ENCODE data around the gene CDCP1.
A peak's percentile ranks its signal among the peaks of the same experiment; 100 is the strongest.
"Not testable (repeated sequence)": the region's sequence is repeated elsewhere in the genome, so short reads cannot be mapped to it uniquely, and the experiment has no call there.

The CDCP1 gene

GRCh38 chr3:45083023-45083422 is 63.2 kb downstream of the CDCP1 start:
- Mint-ChIP-seq H3K36me3 (ENCODE audit: low read depth) (no peaks in the 10 kb centered on the region), H3K4me1 (peaks cover 10% of the 10 kb centered on the region), H3K27me3 (ENCODE audit: low read depth) (peaks cover 5% of the 10 kb centered on the region), H3K9me3 (no peaks in the 10 kb centered on the region), H3K4me3 (no peak overlapping the region), H3K27ac (no peak overlapping the region)
- no peak for TF ChIP-seq CTCF (IDR thresholded peaks at IDR 0.05; ENCODE audit: unreplicated experiment in 3 of 3)

GRCh38 chr3:45082142-45082538 is 64.0 kb downstream of the CDCP1 start:
- peaks cover 2% of the 10 kb centered on the region for H3K27me3 Mint-ChIP-seq (ENCODE audit: low read depth)
- H3K27ac Mint-ChIP-seq, result peak overlapping the region in 1 of 3 experiments; percentile 67
- no peaks in the 10 kb centered on the region for H3K9me3 Mint-ChIP-seq
- no peaks in the 10 kb centered on the region for H3K36me3 Mint-ChIP-seq (ENCODE audit: low read depth)
- no peak overlapping the region for H3K4me3 Mint-ChIP-seq
- peaks cover 10% of the 10 kb centered on the region for H3K4me1 Mint-ChIP-seq
- TF ChIP-seq CTCF (IDR thresholded peaks at IDR 0.05; ENCODE audit: unreplicated experiment in 3 of 3), result no peak

GRCh38 chr3:45081506-45082141 is 64.6 kb downstream of the CDCP1 start:
- Mint-ChIP-seq H3K27me3 (ENCODE audit: low read depth) (no peaks in the 10 kb centered on the region), H3K4me1 (peaks cover 10% of the 10 kb centered on the region), H3K9me3 (no peaks in the 10 kb centered on the region), H3K27ac (peak overlapping the region in 1 of 3 experiments; percentile 67), H3K36me3 (ENCODE audit: low read depth) (no peaks in the 10 kb centered on the region), H3K4me3 (no peak overlapping the region)
- no peak for TF ChIP-seq CTCF (IDR thresholded peaks at IDR 0.05; ENCODE audit: unreplicated experiment in 3 of 3)

GRCh38 chr3:45080824-45081223 is 65.4 kb downstream of the CDCP1 start:
- Mint-ChIP-seq H3K4me3 (no peak overlapping the region), H3K9me3 (no peaks in the 10 kb centered on the region), H3K36me3 (ENCODE audit: low read depth) (no peaks in the 10 kb centered on the region), H3K27me3 (ENCODE audit: low read depth) (no peaks in the 10 kb centered on the region), H3K27ac (no peak overlapping the region), H3K4me1 (peaks cover 10% of the 10 kb centered on the region)
- TF ChIP-seq CTCF (IDR thresholded peaks at IDR 0.05; ENCODE audit: unreplicated experiment in 3 of 3), result no peak

GRCh38 chr3:45079715-45080114 is 66.5 kb downstream of the CDCP1 start:
- Mint-ChIP-seq H3K27ac (no peak overlapping the region), H3K9me3 (no peaks in the 10 kb centered on the region), H3K4me3 (no peak overlapping the region), H3K4me1 (peaks cover 10% of the 10 kb centered on the region), H3K27me3 (ENCODE audit: low read depth) (no peaks in the 10 kb centered on the region), H3K36me3 (ENCODE audit: low read depth) (no peaks in the 10 kb centered on the region)
- no peak for TF ChIP-seq CTCF (IDR thresholded peaks at IDR 0.05; ENCODE audit: unreplicated experiment in 3 of 3)

GRCh38 chr3:45078910-45079522 is 67.2 kb downstream of the CDCP1 start:
- Mint-ChIP-seq H3K36me3 (ENCODE audit: low read depth) (no peaks in the 10 kb centered on the region), H3K9me3 (no peaks in the 10 kb centered on the region), H3K27me3 (ENCODE audit: low read depth) (no peaks in the 10 kb centered on the region), H3K27ac (no peak overlapping the region), H3K4me1 (peaks cover 10% of the 10 kb centered on the region), H3K4me3 (no peak overlapping the region)
- peak in 1 of 3 experiments; percentile 21 for TF ChIP-seq CTCF (IDR thresholded peaks at IDR 0.05; ENCODE audit: unreplicated experiment in 3 of 3)

- not testable (repeated sequence) for H3K9me3 Mint-ChIP-seq; H3K36me3 Mint-ChIP-seq (ENCODE audit: low read depth); H3K27me3 Mint-ChIP-seq (ENCODE audit: low read depth); H3K27ac Mint-ChIP-seq; H3K4me1 Mint-ChIP-seq; H3K4me3 Mint-ChIP-seq
Measured at GRCh38 chr3:45078256-45078655, 67.9 kb downstream of the CDCP1 start.
